Erythroblast (primary cell): Measurements from ENCODE around the gene CERS6.

Source experiments
- GATA1 ChIP-seq: IDR thresholded peaks from 2 replicates; pipeline ENCODE4 v1.6.1; 2011; ENCODE audit warnings: low read depth, mild to moderate bottlenecking, control low read depth, low read length, moderate library complexity
- POLR2A ChIP-seq: IDR thresholded peaks from 2 replicates; pipeline ENCODE4 v1.6.1; 2011; ENCODE audit warnings: mild to moderate bottlenecking, low read length

DNA sequence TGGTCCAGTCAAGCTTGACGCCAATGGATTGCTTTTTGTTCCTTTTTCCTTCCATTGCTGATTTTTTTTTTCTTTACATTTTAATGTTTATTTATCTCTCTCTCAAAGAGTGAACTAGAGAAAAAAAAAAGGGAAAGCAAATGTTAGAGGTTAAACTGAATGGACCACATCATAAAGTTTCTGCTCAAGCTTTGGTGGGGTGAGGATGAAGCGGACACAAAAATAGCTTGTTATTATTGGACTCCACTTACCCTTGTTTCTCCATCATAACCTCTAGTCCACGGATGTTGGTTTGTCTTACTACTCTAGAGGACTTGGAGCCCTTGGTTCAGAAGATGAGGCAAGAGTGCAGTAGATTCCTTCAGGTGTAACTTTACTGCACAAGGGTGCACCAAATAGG, 27.6 kb upstream of the CERS6 start:
- TF ChIP-seq POLR2A, result no peak
- TF ChIP-seq GATA1, result no peak
